Transverse colon (tissue), 4 donors: ENCODE data around the gene GJB4. TPM values are rescaled to one million over a fixed set of nuclear protein-coding genes. Genes with fewer than 3 reads are reported as not detected.
A peak's percentile ranks its signal among the peaks of the same experiment; 100 is the strongest.

Experiments
- DNase-seq: peaks from one replicate; pipeline ENCODE4 v3.0.0-alpha.2; 2019
- H3K27ac ChIP-seq, 4 donors: fragments of 200-600 bp; sonication (generic); 2 replicates each; pipeline ENCODE4 v1.5.1; 2016 to 2018; ENCODE audit warnings: inconsistent platforms in 4 of 4
- H3K27me3 ChIP-seq: fragments of 200-600 bp; sonication (generic); 2 replicates; pipeline ENCODE4 v1.5.1; 2017; ENCODE audit warnings: inconsistent platforms
- H3K36me3 ChIP-seq, 4 donors: fragments of 200-600 bp; sonication (generic); 2 replicates each; pipeline ENCODE4 v1.5.1; 2017 to 2019; ENCODE audit warnings: inconsistent platforms in 4 of 4
- H3K4me1 ChIP-seq, 4 donors: fragments of 200-600 bp; sonication (generic); 2 replicates each; pipeline ENCODE4 v1.5.1; 2017 to 2020; ENCODE audit warnings: inconsistent platforms in 4 of 4
- H3K4me3 ChIP-seq, 4 donors: fragments of 200-600 bp; sonication (generic); 1 replicate in 1 of 4; 2 replicates in 3 of 4; pipeline versions ENCODE4 v1.5.1 to v1.6.1; 2017 to 2019; ENCODE audit warnings: inconsistent platforms in 4 of 4
- H3K9me3 ChIP-seq, 2 donors: fragments of 200-600 bp; sonication (generic); 2 replicates each; pipeline ENCODE4 v1.5.1; 2017 to 2019; ENCODE audit warnings: inconsistent platforms in 2 of 2
- EP300 ChIP-seq: sonication (generic); formaldehyde crosslinking; IDR thresholded peaks from one replicate; pipeline ENCODE4 v1.6.1; 2017; ENCODE audit warnings: antibody characterized with exemption, low read depth
- POLR2A ChIP-seq: fragments of 450-650 bp; IDR thresholded peaks from one replicate; pipeline ENCODE4 v1.6.1; 2016; ENCODE audit warnings: antibody characterized with exemption, mild to moderate bottlenecking, moderate library complexity
- POLR2AphosphoS5 ChIP-seq, 3 donors: sonication (generic); formaldehyde crosslinking; IDR thresholded peaks; one replicate each; pipeline ENCODE4 v1.6.1; 2016; ENCODE audit warnings: antibody characterized with exemption in 3 of 3
- WGBS, 2 donors: methylation state at CpG; one replicate each; pipeline ENCODE4 v1.1.5; 2018; ENCODE audit warnings: low coverage in 1 of 2; 5-methylcytosine and 5-hydroxymethylcytosine counted together
- in situ Hi-C, 4 donors: fragments of 200-750 bp; cut with MboI; loops; one replicate each; pipeline versions ENCODE4 v1.15.0 to v1.15.1; 2017; ENCODE audit warnings: low sequenced_read_pairs in 3 of 4, low pct_ligation_motif_present in 1 of 4, low pct_unique_long_range_greater_than_20kb in 1 of 4
- intact Hi-C: fragments of 100-400 bp; cut with DNase I; formaldehyde crosslinking; loops from one replicate; pipeline ENCODE4 v1.15.1; 2023; ENCODE audit warnings: low total_unique reads
- total RNA-seq, 4 donors: library from RNA; depleted of rRNA; stranded (reverse); fragments of >200 nt; gene quantifications; one replicate each; pipeline ENCODE4 v1.1.0, GENCODE V29; 2016
- TF ChIP-seq, protein P1 (sequence below), 5 experiments: fragments of 200-600 bp in 3 of 5; fragments of 450-650 bp in 2 of 5; sonication (generic) in 3 of 5; IDR thresholded peaks; 1 replicate in 2 of 5; 2 replicates in 3 of 5; pipeline ENCODE4 v1.5.1; 2016 to 2017; ENCODE audit warnings: antibody characterized with exemption in 5 of 5, inconsistent platforms in 3 of 5, mild to moderate bottlenecking in 2 of 5, moderate library complexity in 1 of 5

The GJB4 gene
- total RNA-seq, 4 donors from 2014 or later = 0.32 TPM; not detected in 3

DNA sequence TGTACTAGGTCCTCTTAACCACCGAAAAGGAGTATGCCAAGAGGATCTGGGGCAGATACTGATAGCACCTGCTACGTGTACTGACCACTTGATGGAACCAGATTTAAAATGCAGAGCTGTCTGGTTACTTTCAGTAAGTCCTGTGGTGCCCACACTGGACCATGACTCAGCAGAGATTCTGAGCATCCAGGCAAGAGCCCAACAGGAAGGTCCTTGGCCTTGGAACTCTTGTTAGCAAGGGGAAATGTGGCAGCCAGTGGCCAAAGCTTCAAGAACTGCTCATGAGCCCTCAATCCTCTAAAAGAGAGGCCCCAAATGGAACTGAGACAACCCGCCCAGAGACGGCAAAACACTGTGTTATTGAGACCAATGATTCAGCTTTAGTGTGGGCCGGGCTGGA, 8.9 kb upstream of the GJB4 start:
- intact Hi-C loops = no loop called here
- in situ Hi-C loops = no loop called here
- TF ChIP-seq, protein P1, sequence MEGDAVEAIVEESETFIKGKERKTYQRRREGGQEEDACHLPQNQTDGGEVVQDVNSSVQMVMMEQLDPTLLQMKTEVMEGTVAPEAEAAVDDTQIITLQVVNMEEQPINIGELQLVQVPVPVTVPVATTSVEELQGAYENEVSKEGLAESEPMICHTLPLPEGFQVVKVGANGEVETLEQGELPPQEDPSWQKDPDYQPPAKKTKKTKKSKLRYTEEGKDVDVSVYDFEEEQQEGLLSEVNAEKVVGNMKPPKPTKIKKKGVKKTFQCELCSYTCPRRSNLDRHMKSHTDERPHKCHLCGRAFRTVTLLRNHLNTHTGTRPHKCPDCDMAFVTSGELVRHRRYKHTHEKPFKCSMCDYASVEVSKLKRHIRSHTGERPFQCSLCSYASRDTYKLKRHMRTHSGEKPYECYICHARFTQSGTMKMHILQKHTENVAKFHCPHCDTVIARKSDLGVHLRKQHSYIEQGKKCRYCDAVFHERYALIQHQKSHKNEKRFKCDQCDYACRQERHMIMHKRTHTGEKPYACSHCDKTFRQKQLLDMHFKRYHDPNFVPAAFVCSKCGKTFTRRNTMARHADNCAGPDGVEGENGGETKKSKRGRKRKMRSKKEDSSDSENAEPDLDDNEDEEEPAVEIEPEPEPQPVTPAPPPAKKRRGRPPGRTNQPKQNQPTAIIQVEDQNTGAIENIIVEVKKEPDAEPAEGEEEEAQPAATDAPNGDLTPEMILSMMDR (IDR thresholded peaks at IDR 0.05) = no peak
- TF ChIP-seq EP300 (no peak), POLR2AphosphoS5 (IDR thresholded peaks at IDR 0.05) (no peak), POLR2A (no peak)
- Histone ChIP-seq H3K27me3 (no peaks in the 10 kb centered on the region), H3K9me3 (no peaks in the 10 kb centered on the region), H3K27ac (no peak overlapping the region), H3K4me1 (no peaks in the 10 kb centered on the region), H3K4me3 (no peak overlapping the region), H3K36me3 (no peaks in the 10 kb centered on the region)
- no peak for DNase-seq
- 78% methylated on average over 5 of the region's 5 CpGs; no CpG with 5 or more reads in 1 of the 2 donors for WGBS, 2 donors

DNA sequence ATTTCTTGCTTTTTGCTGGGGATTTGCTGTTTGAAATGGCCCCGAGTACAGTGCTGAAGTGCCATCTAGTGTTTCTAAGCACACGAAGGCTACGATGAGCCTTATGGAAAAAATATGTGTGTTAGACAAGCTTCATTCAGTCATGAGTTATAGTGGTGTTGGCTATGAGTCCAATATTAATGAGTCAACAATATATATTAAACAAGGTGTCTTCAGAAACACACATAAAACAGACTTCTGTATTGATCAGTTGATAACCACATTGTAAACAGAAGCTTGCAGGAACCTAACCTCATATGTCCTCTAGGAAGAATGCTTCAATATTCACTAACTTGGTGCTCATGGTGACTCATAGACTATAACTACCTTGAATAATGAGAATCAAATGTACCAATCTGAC, 6.4 kb upstream of the GJB4 start:
- WGBS, 2 donors = 82 to 85% methylated on average over 3 of the region's 3 CpGs
- in situ Hi-C loops = no loop called here
- TF ChIP-seq POLR2AphosphoS5 (IDR thresholded peaks at IDR 0.05) = no peak
- TF ChIP-seq POLR2A = no peak
- TF ChIP-seq EP300 = no peak
- TF ChIP-seq, protein P1 (IDR thresholded peaks at IDR 0.05) = no peak

DNA sequence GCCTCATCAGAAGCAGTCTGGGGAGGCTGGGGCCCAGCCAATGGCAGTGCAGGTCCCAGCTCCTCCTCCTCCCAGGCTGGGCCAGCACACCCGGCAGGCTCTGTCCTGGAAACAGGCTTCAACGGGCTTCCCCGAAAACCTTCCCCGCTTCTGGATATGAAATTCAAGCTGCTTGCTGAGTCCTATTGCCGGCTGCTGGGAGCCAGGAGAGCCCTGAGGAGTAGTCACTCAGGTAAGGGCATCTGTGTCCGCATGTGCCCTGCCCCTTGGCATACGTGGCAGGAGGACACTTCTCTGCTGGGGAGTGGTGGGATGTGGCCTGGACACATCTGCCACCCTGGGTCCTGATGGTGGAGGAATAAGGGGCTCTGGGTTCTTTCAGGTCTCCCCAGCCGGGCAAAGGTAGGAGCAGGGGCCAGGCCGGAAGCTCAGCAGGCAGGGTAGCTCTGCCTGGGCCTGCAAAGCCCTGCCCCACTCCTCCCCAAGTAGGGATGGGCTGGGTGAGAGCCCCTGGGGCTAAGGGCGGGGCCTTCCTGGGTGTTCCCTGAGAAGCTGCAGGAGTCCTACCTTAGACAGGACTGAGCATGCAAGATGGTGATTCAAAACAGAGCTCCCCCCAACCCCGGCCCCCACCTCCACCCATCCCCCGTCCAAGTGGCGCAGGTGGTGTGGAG, 4.4 kb upstream of the GJB4 start, which contains the start of gene GJB5:
Gene GJB5 (plus strand): TSS at position 84 of the 674 bp plus-strand sequence. CDS start 2,284 bp downstream, outside the sequence.
- TF ChIP-seq EP300 (no peak), POLR2AphosphoS5 (IDR thresholded peaks at IDR 0.05) (no peak), POLR2A (no peak)
- TF ChIP-seq, protein P1 (IDR thresholded peaks at IDR 0.05) = no peak
- H3K27ac ChIP-seq = no peak within 1 kb of the TSS
- 80% methylated on average over 13 of the region's 13 CpGs; no CpG with 5 or more reads in 1 of the 2 donors for WGBS, 2 donors
- no peaks in the 10 kb centered on the region for H3K36me3 ChIP-seq
- intact Hi-C loops = no loop called here
- peak; percentile 14 for DNase-seq
- H3K9me3 ChIP-seq = no peaks in the 10 kb centered on the region
- H3K4me3 ChIP-seq = no peak within 1 kb of the TSS
- in situ Hi-C loops = no loop called here
- no peaks in the 10 kb centered on the region for H3K27me3 ChIP-seq
- H3K4me1 ChIP-seq = no peaks in the 10 kb centered on the region

More for the DNA sequence above, 6.4 kb upstream of the GJB4 start:
- no peaks in the 10 kb centered on the region for H3K9me3 ChIP-seq
- H3K4me3 ChIP-seq = no peak overlapping the region
- intact Hi-C loops = no loop called here
- no peak overlapping the region for H3K27ac ChIP-seq
- H3K27me3 ChIP-seq = no peaks in the 10 kb centered on the region
- H3K36me3 ChIP-seq = no peaks in the 10 kb centered on the region
- DNase-seq = no peak
- no peaks in the 10 kb centered on the region for H3K4me1 ChIP-seq

DNA sequence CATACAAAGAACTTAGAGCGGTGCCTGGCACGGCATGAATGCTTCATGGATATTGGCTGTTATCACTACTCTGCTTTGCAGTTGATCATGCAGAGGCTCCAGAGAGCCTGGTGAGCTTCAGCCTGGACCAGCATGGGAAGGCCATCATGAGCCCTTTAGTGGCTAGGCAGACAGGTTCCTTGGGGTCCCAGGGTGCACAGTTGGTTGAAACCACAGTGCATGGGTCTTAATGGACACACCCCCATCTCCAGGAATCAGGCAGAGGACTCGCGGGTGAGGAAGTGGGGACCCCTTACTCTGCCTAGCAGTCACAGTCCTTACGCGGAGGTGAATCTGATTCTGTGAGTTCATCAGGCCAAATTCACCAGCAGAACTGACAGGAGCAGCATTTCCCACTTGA, 3.6 kb upstream of the GJB4 start:
- no peak for DNase-seq
- 94 to 100% methylated on average over 2 to 6 of the region's 6 CpGs for WGBS, 2 donors
- Histone ChIP-seq H3K9me3 (no peaks in the 10 kb centered on the region), H3K4me3 (no peak overlapping the region), H3K27ac (no peak overlapping the region), H3K27me3 (no peaks in the 10 kb centered on the region), H3K36me3 (no peaks in the 10 kb centered on the region), H3K4me1 (no peaks in the 10 kb centered on the region)
- TF ChIP-seq EP300 (no peak), POLR2A (no peak), POLR2AphosphoS5 (IDR thresholded peaks at IDR 0.05) (no peak)
- TF ChIP-seq, protein P1 (IDR thresholded peaks at IDR 0.05) = no peak
- in situ Hi-C loops (no loop called here), intact Hi-C loops (no loop called here)
